Loucy (cell line): ENCODE data around the gene PRPS1.

Experiments used
- H2AFZ ChIP-seq: fragments of 200-600 bp; sonication (generic); 2 replicates; pipeline ENCODE4 v1.6.0; 2016; ENCODE audit warnings: antibody characterized with exemption, mild to moderate bottlenecking, low read length, moderate library complexity
- H3F3A ChIP-seq: fragments of 200-600 bp; 2 replicates; pipeline ENCODE4 v1.6.0; 2016; ENCODE audit warnings: antibody characterized with exemption, low read depth, mild to moderate bottlenecking
- H3K27me3 ChIP-seq: fragments of 200-600 bp; sonication (generic); 2 replicates; pipeline ENCODE4 v1.6.1; 2014; ENCODE audit warnings: low read length, mild to moderate bottlenecking; ENCODE audit not compliant: insufficient read depth, poor library complexity, severe bottlenecking
- H3K36me3 ChIP-seq: fragments of 200-600 bp; sonication (generic); 2 replicates; pipeline ENCODE4 v1.6.1; 2016; ENCODE audit warnings: low read length; ENCODE audit not compliant: insufficient read depth
- H3K4me1 ChIP-seq: fragments of 200-600 bp; sonication (generic); 2 replicates; pipeline ENCODE4 v1.5.1; 2014; ENCODE audit warnings: low read length, mild to moderate bottlenecking; ENCODE audit not compliant: insufficient read depth, poor library complexity, severe bottlenecking
- H3K4me2 ChIP-seq: fragments of 200-600 bp; sonication (generic); 2 replicates; pipeline ENCODE4 v1.6.0; 2014; ENCODE audit warnings: antibody characterized with exemption, low read length, low read depth, mild to moderate bottlenecking; ENCODE audit not compliant: poor library complexity, severe bottlenecking
- H3K4me3 ChIP-seq: fragments of 200-600 bp; sonication (generic); 2 replicates; pipeline ENCODE4 v1.5.1; 2014; ENCODE audit warnings: low read length, mild to moderate bottlenecking, mixed read lengths; ENCODE audit not compliant: poor library complexity, severe bottlenecking
- H3K79me2 ChIP-seq: fragments of 200-600 bp; sonication (generic); 2 replicates; pipeline ENCODE4 v1.6.1; 2014; ENCODE audit warnings: low read length; ENCODE audit not compliant: insufficient read depth
- H3K9ac ChIP-seq: fragments of 200-600 bp; sonication (generic); 2 replicates; pipeline ENCODE4 v1.6.0; 2014; ENCODE audit warnings: mild to moderate bottlenecking, low read depth, low read length, moderate library complexity; ENCODE audit not compliant: poor library complexity, severe bottlenecking
- H3K9me2 ChIP-seq: fragments of 200-600 bp; sonication (generic); replicated peaks from 2 replicates; pipeline ENCODE4 v1.6.1; 2016; ENCODE audit warnings: low read depth, low read length, mixed read lengths
- H3K9me3 ChIP-seq: fragments of 200-600 bp; sonication (generic); 2 replicates; pipeline ENCODE4 v1.6.1; 2014; ENCODE audit warnings: mild to moderate bottlenecking, antibody characterized with exemption, low read length, low read depth; ENCODE audit not compliant: insufficient read depth
- H4K20me1 ChIP-seq: fragments of 200-600 bp; sonication (generic); 2 replicates; pipeline ENCODE4 v1.6.0; 2014; ENCODE audit warnings: antibody characterized with exemption, low read length, mild to moderate bottlenecking; ENCODE audit not compliant: insufficient read depth, poor library complexity, severe bottlenecking
- EZH2phosphoT487 ChIP-seq: fragments of 200-600 bp; IDR thresholded peaks from 2 replicates; pipeline ENCODE4 v1.6.1; 2018; ENCODE audit warnings: antibody characterized with exemption, mild to moderate bottlenecking, moderate library complexity, borderline replicate concordance
- TF ChIP-seq, protein P1 (sequence below): fragments of 200-600 bp; sonication (generic); conservative IDR thresholded peaks from 2 replicates; pipeline ENCODE4 v1.5.1; 2014; ENCODE audit warnings: mild to moderate bottlenecking, antibody characterized with exemption, low read length

PRPS1 gene

GRCh38 chrX:107597791-107598190 is 30.5 kb upstream of the PRPS1 start:
- no peak overlapping the region for H3K9ac ChIP-seq
- no peak overlapping the region for H3K4me3 ChIP-seq
- no peak overlapping the region for H3K4me2 ChIP-seq
- no peaks in the 10 kb centered on the region for H4K20me1 ChIP-seq
- no peaks in the 10 kb centered on the region for H3K9me3 ChIP-seq
- no peaks in the 10 kb centered on the region for H3K36me3 ChIP-seq
- H3F3A ChIP-seq, result no peaks in the 10 kb centered on the region
- H3K4me1 ChIP-seq, result no peaks in the 10 kb centered on the region
- TF ChIP-seq, protein P1, sequence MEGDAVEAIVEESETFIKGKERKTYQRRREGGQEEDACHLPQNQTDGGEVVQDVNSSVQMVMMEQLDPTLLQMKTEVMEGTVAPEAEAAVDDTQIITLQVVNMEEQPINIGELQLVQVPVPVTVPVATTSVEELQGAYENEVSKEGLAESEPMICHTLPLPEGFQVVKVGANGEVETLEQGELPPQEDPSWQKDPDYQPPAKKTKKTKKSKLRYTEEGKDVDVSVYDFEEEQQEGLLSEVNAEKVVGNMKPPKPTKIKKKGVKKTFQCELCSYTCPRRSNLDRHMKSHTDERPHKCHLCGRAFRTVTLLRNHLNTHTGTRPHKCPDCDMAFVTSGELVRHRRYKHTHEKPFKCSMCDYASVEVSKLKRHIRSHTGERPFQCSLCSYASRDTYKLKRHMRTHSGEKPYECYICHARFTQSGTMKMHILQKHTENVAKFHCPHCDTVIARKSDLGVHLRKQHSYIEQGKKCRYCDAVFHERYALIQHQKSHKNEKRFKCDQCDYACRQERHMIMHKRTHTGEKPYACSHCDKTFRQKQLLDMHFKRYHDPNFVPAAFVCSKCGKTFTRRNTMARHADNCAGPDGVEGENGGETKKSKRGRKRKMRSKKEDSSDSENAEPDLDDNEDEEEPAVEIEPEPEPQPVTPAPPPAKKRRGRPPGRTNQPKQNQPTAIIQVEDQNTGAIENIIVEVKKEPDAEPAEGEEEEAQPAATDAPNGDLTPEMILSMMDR, result no peak
- TF ChIP-seq EZH2phosphoT487, result no peak
- H3K9me2 ChIP-seq, result no peaks in the 10 kb centered on the region
- no peaks in the 10 kb centered on the region for H3K27me3 ChIP-seq
- no peak overlapping the region for H2AFZ ChIP-seq
- H3K79me2 ChIP-seq, result no peaks in the 10 kb centered on the region

- Histone ChIP-seq H3K4me2 (no peak overlapping the region), H3K27me3 (no peaks in the 10 kb centered on the region), H4K20me1 (no peaks in the 10 kb centered on the region), H3K4me3 (no peak overlapping the region), H3F3A (no peaks in the 10 kb centered on the region), H3K4me1 (no peaks in the 10 kb centered on the region), H3K9ac (no peak overlapping the region), H3K79me2 (no peaks in the 10 kb centered on the region), H2AFZ (no peak overlapping the region), H3K9me3 (no peaks in the 10 kb centered on the region), H3K9me2 (no peaks in the 10 kb centered on the region), H3K36me3 (no peaks in the 10 kb centered on the region)
- no peak for TF ChIP-seq EZH2phosphoT487
- TF ChIP-seq, protein P1, result no peak
These were observed 28.9 kb upstream of the PRPS1 start for GRCh38 chrX:107599450-107599861.

DNA sequence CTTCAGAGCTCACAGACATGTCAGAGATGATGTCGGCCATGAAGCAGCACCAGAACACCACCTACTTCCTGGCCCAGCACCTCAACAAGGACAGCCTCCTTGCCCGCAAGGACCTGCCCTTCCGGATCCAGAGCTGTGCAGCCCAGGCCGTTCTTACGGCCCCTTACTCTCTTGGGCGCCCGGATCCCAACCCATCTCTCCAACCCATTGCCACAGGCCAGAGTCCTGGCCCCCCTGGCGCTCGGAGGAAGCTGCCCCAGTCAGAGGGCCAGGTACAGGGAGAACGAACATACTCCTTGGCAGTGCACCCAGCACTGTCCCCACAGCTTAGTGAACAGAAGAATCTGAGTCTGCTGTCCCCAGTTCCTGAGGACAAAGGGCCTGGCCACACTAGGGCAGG is 27.9 kb upstream of the PRPS1 start:
- Histone ChIP-seq H3F3A (no peaks in the 10 kb centered on the region), H3K9me3 (no peaks in the 10 kb centered on the region), H3K9ac (no peak overlapping the region), H3K4me3 (no peak overlapping the region), H3K4me1 (no peaks in the 10 kb centered on the region), H3K79me2 (no peaks in the 10 kb centered on the region), H3K9me2 (no peaks in the 10 kb centered on the region), H3K36me3 (no peaks in the 10 kb centered on the region), H4K20me1 (no peaks in the 10 kb centered on the region), H2AFZ (no peak overlapping the region), H3K4me2 (no peak overlapping the region), H3K27me3 (no peaks in the 10 kb centered on the region)
- TF ChIP-seq, protein P1, result no peak
- TF ChIP-seq EZH2phosphoT487, result no peak
